ENCODE data around the gene ZDHHC16.

ZDHHC16 gene

DNA sequence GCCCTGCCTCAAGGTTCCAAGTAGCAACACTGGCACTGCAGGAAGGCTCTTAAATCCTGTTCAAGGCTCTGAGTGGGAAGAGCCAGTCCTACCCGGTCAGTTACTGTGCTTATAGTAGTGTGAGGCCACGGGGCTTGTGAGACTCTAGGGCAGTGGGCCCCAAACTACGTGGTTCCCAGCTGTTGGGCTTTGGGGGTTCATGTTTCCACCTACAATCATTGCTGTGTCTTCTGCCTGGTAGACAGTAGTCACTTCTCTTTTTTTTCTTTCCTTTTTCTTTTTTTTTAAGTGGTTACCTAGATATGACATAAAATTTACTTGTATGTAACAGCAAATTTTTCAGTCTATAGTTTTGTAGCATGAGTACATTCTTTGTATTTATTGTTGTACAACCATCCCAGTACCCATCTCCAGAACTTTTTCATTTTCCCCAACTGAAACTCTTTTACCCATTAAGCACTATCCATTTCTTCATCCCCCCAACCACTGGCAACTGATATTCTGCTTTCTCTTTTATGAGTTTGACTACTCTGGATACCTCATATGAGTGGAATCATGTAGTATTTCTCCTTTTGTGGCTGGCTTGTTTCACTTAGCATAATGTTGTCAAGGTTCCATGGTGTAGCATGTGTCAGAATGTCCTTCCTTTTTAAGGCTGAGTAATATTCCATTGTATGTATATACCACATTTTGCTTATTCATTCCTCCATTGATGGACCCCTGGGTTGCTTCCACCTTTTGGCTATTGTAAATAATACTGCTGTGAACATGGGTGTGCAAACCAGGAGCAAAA, 60.4 kb downstream of the ZDHHC16 start:
- TF ChIP-seq, protein P1, sequence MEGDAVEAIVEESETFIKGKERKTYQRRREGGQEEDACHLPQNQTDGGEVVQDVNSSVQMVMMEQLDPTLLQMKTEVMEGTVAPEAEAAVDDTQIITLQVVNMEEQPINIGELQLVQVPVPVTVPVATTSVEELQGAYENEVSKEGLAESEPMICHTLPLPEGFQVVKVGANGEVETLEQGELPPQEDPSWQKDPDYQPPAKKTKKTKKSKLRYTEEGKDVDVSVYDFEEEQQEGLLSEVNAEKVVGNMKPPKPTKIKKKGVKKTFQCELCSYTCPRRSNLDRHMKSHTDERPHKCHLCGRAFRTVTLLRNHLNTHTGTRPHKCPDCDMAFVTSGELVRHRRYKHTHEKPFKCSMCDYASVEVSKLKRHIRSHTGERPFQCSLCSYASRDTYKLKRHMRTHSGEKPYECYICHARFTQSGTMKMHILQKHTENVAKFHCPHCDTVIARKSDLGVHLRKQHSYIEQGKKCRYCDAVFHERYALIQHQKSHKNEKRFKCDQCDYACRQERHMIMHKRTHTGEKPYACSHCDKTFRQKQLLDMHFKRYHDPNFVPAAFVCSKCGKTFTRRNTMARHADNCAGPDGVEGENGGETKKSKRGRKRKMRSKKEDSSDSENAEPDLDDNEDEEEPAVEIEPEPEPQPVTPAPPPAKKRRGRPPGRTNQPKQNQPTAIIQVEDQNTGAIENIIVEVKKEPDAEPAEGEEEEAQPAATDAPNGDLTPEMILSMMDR (conservative IDR thresholded peaks at IDR 0.05), result no peak
- no peak overlapping the region for H3K27ac ChIP-seq
